Inflammatory macrophage treated with lipopolysaccharide for 4 hours (primary cell): ENCODE measurements around the gene NRARP.

Experiments used
- DNase-seq: peaks from one replicate; pipeline ENCODE4 v3.0.0-alpha.2; 2020

The NRARP gene

DNA sequence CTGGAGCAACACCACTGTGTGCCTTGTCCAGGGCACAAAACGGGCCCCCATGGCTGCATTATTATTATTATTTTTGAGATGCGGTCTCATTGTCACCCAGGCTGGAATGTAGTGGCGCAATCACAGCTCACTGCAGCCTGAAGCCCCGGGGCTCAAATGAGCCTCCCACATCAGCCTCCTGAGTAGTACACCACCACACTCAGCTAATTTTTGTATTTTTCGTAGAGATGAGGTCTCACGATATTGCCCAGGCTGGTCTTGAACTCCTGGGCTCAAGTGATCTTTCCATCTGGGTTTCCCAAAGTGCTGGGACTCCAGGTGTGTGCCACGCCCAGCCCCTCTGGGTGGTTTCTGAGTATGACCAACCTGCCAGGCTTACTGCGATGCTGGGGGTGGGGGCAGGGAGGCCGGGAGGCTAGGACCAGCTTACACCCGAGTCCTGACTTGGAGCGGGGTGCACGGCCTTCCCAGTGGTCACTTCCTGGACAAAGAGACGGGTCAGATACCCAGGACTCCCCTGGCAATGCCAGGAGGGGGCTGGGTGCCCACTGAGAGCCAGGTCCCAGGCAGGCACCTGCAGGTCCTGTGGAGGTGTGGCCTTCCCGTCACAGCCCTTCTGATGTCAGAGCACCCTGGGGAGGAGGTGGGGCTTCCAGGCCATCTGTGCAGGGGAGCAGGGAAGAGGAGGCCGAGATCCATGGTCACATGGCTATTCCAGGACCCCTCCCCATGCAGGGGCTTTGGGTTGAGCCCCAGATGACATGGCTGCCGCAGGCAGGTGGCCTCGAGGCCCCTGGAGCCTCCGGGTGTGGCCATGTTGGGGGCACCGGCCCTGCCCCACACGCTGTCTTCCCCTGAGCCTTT, 8.3 kb upstream of the NRARP start:
- DNase-seq = no peak

DNA sequence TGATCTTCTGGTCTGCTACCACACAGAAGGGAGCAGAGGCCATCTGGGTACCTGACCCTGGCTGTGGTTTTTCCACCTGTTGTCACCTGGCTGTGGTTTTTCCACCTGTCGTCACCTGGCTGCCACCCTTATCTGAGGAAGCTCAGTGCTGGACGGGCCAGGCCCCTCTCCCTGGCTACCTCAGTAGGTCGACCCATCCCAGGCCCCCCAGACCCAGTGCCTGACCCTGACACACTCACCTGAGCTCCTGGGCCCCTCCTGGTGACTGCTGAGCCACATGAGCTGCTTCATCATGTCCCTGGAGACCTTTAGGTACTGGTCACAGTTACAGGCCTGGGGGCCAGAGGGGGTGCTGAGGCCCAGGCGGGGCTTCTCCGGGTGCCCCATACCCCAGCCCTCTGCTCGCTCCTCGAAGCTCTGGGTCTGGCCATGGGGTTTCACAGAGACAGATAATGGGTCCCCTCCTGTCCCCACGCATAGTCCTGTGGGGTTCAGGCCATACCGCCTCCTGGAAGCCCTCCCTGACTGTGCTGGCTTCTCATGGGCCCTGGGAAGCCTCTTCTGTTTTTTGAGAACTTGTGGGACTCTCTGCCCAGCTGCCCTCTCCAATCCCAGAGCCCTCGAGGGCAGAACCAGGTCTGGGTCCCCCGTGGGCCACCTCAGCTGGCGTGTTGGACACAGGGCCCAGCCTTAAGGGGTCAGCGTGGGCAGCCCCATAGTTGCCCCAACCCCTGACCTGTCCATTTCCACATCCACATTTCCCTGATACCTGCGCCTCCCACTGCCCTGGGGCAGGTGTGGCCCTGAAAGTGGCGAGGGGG, 7.5 kb upstream of the NRARP start:
- no peak for DNase-seq

- no peak for DNase-seq
Measured at GRCh38 chr9:137308057-137308619, 6.1 kb upstream of the NRARP start.

DNA sequence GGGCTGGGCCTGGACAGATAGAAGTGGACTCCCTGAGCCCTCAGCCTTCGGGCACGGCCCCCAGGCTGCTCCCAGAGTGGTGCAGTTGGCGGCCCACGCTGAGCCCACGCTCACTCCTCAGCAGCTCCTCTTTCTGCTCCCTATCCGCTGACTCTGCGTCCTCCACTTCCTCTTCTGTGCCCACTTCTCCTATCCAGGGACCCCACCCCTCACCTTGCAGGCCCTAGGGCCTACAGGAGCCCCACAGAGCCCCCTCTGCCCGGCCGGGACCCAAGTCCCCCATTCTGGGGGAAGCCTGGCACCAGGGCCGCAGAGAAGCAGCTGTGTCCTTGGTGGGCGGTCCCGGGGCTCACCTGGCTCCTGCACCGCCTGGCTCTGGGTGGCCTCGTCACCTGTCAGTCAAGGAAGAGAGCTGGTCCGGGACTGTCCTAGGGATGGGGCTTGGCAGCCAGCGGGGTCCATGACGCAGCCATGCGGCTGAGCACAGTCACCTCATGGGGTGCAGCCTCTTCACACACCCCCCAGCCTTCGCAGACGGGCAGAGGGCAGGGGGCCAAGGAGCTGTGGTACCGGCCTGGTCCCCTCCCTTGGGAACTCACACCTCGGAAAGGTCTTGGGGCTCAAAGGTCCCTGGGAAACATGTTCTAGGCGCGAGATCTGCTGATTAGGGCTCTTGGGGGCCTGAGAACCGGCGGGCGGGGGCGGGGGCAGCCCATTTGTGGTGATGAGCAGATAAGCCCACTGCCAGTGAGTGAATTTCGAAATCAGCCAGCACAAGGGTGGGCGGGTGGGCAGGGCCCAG, 5.4 kb upstream of the NRARP start:
- peak; percentile 39 for DNase-seq

DNA sequence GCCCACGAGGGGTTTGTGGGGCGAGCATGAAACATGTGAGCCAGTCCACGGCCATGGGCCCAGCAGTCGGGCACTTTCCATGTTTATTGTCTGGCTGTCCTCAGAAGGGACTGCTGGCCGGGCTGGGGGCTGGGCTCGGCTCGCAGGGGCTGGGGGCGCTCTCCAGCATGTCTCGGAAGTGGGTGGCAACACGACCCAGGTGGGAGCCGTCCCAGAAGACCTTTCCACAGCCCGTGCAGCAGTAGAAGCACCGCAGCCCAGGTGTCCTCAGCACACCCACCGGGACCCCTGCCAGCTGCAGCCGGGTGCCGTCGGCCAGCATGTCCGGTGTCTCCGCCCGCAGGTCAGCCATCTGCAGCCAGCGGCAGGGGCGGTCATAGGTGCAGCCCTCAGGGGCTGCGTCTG, 4.8 kb upstream of the NRARP start:
- no peak for DNase-seq

DNA sequence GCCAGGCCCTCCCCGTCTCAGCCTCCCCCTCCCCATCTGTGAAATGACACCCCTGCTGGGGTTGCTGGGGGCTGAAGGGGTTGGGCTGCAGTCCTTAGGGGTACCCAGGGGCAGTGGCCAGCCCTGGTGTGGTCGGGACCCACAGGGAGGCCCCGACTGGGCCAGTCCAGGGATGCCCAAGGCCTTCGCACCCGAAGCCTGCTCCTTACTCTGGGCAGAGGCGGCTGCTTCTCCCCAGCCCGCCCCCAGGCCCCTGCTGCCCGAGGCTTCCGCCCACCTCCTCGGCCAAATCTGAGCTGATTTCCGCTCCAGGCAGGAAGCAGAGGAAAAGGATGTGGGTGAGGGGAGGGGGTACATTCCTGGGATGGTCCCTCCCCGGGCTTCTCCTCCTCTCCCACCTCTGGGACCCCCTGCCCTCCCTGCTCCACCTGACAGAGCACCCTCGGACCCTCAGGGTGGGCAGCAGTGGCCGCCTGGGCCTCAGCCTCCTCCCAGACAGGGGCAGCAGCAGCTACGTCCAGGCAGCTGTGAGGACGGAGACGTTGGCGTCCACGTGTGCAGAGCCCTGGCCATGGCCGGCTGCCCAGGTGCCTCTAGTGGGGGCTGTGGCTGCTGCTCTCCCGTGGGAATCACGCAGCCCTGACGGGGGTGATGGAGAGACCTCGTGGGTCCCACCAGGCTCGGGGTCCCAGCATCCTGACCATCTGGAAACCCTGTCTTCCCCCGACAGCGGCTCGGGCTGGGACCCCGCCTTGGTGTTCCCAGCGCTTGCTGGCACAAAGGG, 4.2 kb upstream of the NRARP start:
- DNase-seq = no peak

GRCh38 chr9:137305798-137306065, 3.7 kb upstream of the NRARP start:
- DNase-seq = no peak

DNA sequence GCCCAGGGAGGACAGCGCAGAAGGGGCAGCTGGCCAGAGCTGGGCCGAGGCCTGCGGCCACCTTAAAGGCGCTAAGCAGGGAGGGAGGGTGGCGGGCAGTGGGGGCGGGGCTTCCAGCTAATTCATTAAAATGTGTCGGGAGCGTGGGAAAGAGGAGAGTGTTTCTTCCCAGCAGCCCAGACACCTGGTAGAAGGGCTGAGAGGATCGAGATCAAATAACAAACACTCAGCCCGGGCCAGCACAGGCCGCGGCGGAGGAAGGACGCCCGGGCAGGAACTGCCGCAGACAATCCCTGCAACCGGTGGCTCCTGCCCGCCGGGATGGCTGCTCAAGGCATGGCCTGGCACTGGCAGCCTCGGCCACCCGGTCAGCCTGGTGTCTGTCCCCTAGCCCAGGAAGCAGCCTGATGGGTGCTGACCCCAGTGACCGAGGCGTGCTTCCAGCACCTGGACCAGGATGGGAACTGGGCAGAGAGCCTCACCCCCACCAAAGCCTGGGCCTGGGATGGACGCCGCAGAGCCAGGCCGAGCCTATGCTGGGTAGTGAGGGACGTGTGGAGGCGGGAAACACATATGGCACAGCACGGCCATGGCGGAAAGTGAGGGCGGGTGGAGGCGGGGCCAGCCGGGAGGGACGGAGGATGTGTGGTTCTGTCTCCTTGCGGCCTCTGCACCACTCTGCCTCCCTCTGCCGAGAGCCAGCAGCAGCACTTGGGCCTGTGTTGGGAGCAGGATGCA, 3.2 kb upstream of the NRARP start:
- DNase-seq = peak; percentile 58

GRCh38 chr9:137304383-137305059, 2.5 kb upstream of the NRARP start:
- DNase-seq = no peak

- DNase-seq = no peak
Measured at GRCh38 chr9:137303893-137304382, 1.9 kb upstream of the NRARP start.

DNA sequence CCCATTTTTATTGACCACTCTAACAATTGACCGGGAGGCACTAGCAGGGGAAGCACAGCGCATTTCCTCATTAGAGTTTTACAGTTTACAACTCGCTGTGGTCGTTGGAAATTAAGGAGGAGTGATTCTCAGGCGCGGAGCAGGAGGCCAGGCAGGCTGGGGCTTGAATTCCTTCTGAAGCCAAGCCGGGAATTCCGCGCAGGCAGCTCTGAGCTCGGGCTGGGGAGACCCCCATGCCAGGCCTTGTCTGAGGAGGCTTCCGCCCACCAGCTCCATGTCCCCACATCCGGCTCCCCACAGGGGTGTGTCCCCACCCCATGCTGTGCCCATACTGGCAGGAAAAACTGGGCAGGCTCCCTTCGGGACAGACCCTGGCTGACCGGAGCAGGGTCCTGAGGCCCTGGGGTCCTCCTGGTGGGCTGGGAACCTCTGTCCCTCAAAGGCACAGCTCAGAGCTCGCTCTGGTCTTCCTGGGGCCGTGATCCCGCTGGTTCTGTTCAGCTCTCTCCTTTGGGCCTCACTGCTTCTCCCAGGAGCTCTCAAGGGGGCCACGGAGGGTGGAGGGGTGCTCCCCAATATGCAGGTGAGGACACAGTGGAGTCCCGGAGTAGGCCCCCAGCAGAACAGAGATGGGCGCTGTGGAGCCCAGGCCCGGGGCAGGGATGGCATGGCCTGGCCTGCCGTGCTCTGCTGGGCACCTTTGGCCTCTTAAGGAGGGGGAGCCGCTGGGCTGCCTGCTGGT, 1.3 kb upstream of the NRARP start:
- no peak for DNase-seq

GRCh38 chr9:137302449-137303150, 529 bp upstream of the NRARP start:
- DNase-seq = peak; percentile 68

DNA sequence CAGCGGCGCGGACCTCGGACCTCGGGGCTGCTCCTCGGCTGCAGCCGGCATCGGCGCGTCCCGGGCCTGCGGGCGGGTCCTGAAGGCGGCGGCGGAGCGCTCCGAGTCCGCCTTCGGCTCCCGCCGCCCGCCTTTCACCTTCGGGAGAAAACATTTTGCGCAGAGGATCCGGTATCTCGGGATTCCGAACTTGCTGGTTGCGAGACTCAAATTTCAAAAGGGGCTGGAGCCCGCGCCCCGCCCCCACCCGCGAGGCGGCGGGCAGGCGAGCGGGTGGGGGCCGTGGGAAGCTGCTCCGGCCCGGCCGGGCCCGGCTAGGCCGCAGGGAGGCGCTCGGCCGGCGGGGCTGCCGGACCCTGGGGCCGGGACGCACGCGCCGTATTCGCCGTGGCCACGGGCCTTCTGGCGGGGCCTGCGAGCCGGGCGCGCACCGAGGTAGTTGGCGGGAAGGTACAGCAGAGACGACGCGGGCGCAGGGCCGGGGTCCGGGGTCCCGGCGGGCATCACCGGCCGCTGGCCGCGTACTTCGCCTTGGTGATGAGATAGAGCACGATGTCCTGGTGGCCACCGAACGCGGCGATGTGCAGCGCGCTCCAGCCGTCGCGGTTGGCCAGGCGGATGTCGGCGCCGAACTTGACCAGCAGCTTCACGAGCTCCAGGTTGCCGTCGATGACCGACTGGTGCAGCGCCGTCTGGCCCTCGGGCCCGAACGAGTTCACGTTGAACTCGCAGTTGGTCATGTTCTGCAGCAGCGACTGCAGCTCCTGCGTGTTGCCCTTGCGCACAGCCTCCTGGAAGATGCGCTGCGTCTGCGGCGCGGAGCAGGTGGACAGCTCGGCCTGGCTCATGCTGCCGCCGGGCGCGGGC, 757 bp downstream of the NRARP start:
- DNase-seq = peak; percentile 29

DNA sequence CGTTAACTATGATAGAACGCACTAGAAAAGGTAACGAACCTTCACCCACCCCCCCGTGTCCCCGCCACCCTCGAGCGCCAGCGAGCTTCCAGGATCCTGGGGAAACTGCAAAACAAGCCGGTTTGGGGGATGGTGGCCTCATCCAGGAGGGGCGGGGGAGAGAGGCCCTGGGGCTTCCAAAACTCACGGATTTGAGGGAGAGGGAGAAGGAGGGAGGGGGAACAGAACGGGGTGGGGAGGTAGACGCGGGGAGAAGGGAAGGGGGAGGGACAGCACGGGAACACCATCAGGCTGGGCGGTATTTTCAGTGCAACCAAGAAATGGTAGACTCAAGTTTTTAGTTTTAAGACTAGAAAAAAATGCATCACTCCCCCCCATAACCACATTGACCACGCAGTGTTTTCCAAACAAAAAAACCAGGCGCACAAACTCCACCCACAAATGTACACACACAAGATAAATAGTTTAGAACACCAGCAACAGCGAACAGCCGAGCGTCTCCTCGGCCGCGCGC, 1.4 kb downstream of the NRARP start:
- DNase-seq = no peak

- DNase-seq = no peak
Measured at GRCh38 chr9:137299938-137300337, 2.1 kb downstream of the NRARP start.

DNA sequence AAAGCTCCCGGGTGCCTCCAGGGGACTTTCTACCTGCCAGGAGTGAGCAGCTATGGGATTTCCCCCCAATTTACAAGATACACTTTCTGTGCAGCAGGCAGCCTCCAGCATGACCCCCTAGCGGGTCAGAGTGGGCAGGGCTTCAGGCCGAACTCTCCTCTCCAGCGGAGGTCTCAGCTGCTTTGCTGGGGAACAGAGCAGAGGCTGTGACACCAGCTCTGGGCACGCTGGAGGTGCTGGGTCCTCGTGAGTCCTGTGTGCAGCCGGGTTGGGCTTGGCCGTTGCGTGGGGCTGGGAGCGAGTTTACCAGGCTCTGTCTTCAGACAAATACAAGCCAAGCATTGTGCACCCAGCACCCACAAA, 2.9 kb downstream of the NRARP start:
- DNase-seq = no peak

- no peak for DNase-seq
Measured at GRCh38 chr9:137298401-137299202, 3.5 kb downstream of the NRARP start.
